Measurements from ENCODE around the gene PPID.

GRCh38 chr4:158758703-158759102 lies 35.5 kb upstream of the PPID start:
- no peak for TF ChIP-seq CTCF (IDR thresholded peaks at IDR 0.05)
- TF ChIP-seq POLR2A (IDR thresholded peaks at IDR 0.05) = no peak

Measured in lower leg skin (tissue), 3 donors.